Adipocyte (in vitro differentiated cells): Measurements from ENCODE around the gene KDM2A.
A peak's percentile ranks its signal among the peaks of the same experiment; 100 is the strongest.
"Not testable (repeated sequence)": the region's sequence is repeated elsewhere in the genome, so short reads cannot be mapped to it uniquely, and the experiment has no call there.

Experiments used
- DNase-seq: peaks from one replicate; pipeline ENCODE4 v3.0.0-alpha.2; 2015; ENCODE audit warnings: low read depth
- H3K27me3 ChIP-seq: replicated peaks from 2 replicates; pipeline ENCODE4 v1.7.0; 2013; ENCODE audit warnings: mild to moderate bottlenecking, low read length, moderate library complexity; ENCODE audit not compliant: control insufficient read depth, insufficient read depth
- H3K36me3 ChIP-seq: 2 replicates; pipeline ENCODE4 v1.7.0; 2013; ENCODE audit warnings: low read length, mild to moderate bottlenecking, moderate library complexity; ENCODE audit not compliant: control insufficient read depth, insufficient read depth, severe bottlenecking
- H3K4me1 ChIP-seq: 2 replicates; pipeline ENCODE4 v1.7.0; 2013; ENCODE audit warnings: mild to moderate bottlenecking, low read length, moderate library complexity; ENCODE audit not compliant: control insufficient read depth, insufficient read depth
- H3K4me3 ChIP-seq: 2 replicates; pipeline ENCODE4 v1.7.0; 2013; ENCODE audit warnings: mild to moderate bottlenecking, low read length, moderate library complexity
- H3K9ac ChIP-seq: 2 replicates; pipeline ENCODE4 v1.7.0; 2013; ENCODE audit warnings: mild to moderate bottlenecking, low read length, moderate library complexity
- H3K9me3 ChIP-seq: 2 replicates; pipeline ENCODE4 v1.7.0; 2013; ENCODE audit warnings: mild to moderate bottlenecking, low read length, moderate library complexity; ENCODE audit not compliant: control insufficient read depth

The KDM2A gene

DNA sequence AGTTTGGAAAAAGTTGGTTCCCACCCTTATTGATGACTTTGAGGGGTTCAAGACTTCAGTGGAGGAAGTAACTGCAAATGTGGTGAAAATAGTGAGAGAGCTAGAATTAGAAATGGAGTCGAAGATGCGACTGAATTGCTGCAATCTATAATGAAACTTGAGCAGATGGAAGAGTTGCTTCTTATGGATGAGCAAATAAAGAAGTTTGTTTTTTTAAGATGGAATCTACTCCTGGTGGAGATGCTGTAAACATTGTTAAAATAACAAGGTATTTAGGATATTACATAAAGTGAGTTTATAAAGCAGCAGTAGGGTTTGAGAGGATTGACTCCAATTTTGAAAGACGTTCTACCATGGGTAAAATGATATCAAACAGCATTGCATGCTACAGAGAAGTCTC is 83.0 kb downstream of the KDM2A start:
- H3K9me3 ChIP-seq: no peaks in the 10 kb centered on the region
- H3K9ac ChIP-seq: no peak overlapping the region
- H3K4me1 ChIP-seq: peaks cover 19% of the 10 kb centered on the region
- DNase-seq: peak; percentile 8
- H3K4me3 ChIP-seq: no peak overlapping the region
- no peaks in the 10 kb centered on the region for H3K27me3 ChIP-seq
- peaks cover 27% of the 10 kb centered on the region for H3K36me3 ChIP-seq

DNA sequence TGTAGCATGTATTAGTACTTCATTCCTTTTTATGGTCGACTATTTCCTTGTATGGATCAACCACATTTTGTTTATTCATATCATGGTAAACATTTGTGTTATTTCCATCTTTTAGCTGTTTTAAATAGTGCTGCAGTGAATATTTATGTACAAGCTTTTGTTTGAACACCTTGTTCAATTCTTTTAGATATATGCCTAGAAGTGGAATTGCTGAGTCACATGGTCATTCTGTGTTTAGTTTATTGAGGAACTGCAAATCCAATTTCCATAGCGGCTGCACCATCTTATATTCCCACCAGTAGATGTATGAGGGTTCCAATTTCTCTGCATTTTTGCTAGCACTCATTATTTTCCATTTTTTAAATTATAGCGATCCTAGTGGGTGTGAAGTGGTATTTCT is 85.8 kb downstream of the KDM2A start:
- Histone ChIP-seq H3K4me3 (no peak overlapping the region), H3K27me3 (no peaks in the 10 kb centered on the region), H3K4me1 (no peaks in the 10 kb centered on the region), H3K9me3 (no peaks in the 10 kb centered on the region), H3K9ac (no peak overlapping the region), H3K36me3 (peaks cover 42% of the 10 kb centered on the region)
- DNase-seq: no peak

DNA sequence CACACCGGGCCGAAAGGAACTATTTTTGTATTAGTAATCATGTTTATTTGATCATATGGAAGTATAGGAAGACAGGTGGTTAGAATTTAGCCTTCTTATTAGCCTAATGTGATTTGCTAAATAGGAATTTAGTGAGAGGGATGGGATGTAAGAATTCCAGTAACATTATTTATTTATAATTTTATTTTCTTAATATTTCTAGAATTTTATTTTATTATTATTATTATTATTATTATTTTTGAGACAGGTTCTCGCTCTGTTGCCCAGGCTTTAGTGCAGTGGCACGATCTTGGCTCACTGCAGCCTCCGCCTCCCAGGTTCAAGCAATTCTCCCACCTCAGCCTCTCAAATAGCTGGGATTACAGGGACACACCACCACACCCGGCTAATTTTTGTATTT is 90.2 kb downstream of the KDM2A start:
- H3K4me3 ChIP-seq, H3K27me3 ChIP-seq, H3K9ac ChIP-seq, H3K4me1 ChIP-seq, H3K9me3 ChIP-seq, DNase-seq: not testable (repeated sequence)
- H3K36me3 ChIP-seq: peaks cover 59% of the 10 kb centered on the region

DNA sequence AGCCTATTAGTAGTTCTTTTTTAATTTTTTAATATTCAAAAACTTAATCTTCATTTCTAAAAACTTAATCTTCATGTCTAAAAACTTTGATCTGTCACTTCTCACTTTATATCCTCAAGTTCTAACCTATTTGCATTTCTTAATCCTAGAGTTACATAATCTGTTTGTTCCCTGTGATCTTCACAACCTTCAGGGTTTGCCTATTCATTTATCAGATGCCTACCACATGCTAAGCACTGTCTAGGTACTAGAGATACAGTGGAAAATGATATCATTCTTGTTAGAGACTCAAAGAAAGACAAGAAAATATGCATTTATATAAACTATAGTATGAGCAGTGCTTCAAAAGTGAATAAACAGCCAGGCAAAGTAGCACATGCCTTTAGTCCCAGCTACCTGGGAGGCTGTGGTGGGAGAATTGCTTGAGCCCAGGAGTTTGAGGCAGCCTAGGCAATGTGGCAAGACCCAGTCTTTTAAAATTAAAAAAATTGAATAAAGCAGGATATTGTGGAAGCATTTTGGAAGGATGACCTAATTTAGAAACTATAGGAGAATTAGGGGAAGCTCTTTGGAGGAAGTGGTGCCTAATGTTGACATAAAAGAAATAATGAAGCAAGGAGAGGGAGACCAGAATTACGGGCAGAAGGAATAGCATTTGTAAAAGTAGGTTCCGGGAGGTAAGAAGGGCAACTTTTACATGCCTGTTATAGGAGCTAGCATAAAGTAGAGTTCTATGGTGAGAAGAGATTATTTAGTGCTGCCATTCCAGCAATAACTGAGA is 92.8 kb downstream of the KDM2A start:
- H3K36me3 ChIP-seq: peaks cover 67% of the 10 kb centered on the region
- no peak overlapping the region for H3K9ac ChIP-seq
- H3K27me3 ChIP-seq: no peaks in the 10 kb centered on the region
- H3K4me1 ChIP-seq: no peaks in the 10 kb centered on the region
- no peak overlapping the region for H3K4me3 ChIP-seq
- no peak for DNase-seq
- no peaks in the 10 kb centered on the region for H3K9me3 ChIP-seq

DNA sequence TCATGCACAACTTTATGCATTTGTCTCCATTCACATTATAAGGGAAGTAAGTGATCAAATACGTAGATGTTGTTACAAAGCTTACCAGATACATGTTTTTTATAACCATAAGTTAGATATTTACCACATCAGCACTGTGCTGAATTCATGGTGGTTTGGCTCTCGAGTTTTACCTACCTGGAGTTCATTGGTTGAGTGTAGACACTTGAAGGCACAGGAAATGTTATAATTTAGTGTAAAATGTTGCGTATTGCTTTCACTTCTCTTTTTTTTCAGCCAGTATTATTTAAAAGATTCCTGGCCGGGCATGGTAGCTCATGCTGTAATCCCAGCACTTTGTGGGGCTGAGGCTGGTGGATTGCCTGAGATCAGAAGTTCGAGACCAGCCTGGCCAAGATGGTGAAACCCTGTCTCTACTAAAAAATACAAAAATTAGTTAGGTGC is 94.1 kb downstream of the KDM2A start:
- Histone ChIP-seq H3K9ac (no peak overlapping the region), H3K4me3 (no peak overlapping the region), H3K9me3 (no peaks in the 10 kb centered on the region), H3K27me3 (no peaks in the 10 kb centered on the region), H3K4me1 (no peaks in the 10 kb centered on the region), H3K36me3 (peaks cover 71% of the 10 kb centered on the region)
- no peak for DNase-seq

DNA sequence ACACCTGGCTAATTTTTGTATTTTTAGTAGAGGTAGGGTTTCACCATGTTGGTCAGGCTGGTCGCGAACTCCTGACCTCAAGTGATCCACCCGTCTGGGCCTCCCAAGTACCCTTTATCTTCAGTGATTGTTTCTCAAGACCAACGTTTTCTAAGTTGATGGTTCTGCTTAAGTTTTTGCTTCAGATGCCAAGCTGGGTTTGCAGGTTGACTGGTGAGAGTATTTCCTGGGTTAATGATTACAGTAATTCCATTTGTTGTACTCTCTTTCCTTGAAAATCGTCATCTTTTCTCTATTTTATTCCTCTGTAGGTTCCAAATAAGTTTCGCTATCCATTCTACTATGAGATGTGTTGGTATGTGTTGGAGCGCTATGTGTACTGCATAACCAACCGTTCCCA is 108.7 kb downstream of the KDM2A start:
- Histone ChIP-seq H3K27me3 (no peaks in the 10 kb centered on the region), H3K4me1 (no peaks in the 10 kb centered on the region), H3K9me3 (no peaks in the 10 kb centered on the region), H3K4me3 (no peak overlapping the region), H3K9ac (no peak overlapping the region), H3K36me3 (peaks cover 78% of the 10 kb centered on the region)
- no peak for DNase-seq

DNA sequence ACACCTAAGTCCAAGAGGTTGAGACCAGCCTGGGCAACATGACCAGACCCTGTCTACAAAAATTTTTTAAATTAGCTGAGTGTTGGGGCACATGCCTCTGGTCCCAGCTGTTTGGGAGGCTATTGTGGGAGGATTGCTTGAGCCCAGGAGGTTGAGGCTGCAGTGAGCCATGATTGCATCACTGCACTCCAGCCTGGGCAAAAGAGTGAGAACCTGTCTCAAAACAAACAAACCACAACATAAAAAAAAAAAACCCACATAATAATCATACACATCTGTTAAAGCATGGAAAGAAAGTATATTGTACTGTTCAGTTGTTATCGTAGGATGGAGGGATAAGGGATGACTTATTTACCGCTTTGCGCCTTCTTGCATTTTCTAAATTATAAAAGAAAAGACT is 111.3 kb downstream of the KDM2A start:
- DNase-seq: peak; percentile 32
- peaks cover 66% of the 10 kb centered on the region for H3K36me3 ChIP-seq
- no peak overlapping the region for H3K4me3 ChIP-seq
- no peaks in the 10 kb centered on the region for H3K4me1 ChIP-seq
- no peaks in the 10 kb centered on the region for H3K27me3 ChIP-seq
- H3K9ac ChIP-seq: no peak overlapping the region
- no peaks in the 10 kb centered on the region for H3K9me3 ChIP-seq

DNA sequence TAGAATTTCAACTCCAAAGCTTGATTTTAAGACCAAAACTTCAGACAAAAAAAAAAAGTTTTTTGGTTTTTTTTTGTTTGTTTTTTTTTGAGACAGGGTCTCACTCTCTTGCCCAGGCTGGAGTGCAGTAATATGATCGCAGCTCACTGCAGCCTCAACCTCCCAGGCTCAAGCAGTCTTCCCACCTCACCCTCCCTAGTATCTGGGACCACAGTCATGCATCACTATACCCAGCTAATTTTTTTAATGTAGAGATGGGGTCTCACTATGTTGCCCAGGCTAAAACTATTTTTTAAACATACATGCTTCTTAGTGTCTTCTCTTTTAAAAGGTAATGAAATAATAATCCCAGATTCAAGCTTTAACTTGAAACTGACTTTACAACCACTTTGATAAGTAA is 111.8 kb downstream of the KDM2A start:
- Histone ChIP-seq H3K36me3 (peaks cover 64% of the 10 kb centered on the region), H3K4me1 (no peaks in the 10 kb centered on the region), H3K4me3 (no peak overlapping the region), H3K9ac (no peak overlapping the region), H3K9me3 (no peaks in the 10 kb centered on the region), H3K27me3 (no peaks in the 10 kb centered on the region)
- DNase-seq: no peak

DNA sequence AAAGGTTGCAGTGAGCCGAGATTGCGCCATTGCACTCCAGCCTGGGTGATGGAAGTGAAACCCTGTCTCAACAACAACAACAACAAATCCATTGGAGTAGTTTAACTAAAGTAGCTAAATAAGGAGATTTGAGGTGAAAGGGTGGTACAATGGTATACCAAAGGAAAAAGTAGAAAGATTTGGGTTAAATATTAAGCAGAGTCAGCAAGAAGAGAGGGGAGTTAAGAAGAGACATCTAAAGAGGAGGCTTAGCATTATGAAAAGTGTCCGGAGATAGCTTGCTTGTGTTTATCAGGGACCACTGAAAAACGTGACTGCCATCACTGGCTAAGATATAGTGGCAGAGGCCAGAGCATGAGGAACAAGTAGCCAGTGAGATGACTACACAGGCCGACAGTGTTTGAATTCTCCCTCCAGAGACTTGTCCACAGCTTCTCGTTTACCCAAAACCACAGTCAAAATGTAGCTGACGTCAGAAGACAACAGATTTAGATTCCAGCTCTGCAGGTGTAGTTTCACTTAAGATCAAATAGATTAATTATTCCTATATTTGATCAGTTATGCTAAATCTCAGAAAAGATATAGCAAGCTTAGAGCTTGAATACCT is 114.6 kb downstream of the KDM2A start:
- Histone ChIP-seq H3K9me3 (no peaks in the 10 kb centered on the region), H3K27me3 (no peaks in the 10 kb centered on the region), H3K4me3 (no peak overlapping the region), H3K4me1 (peaks cover 3% of the 10 kb centered on the region), H3K9ac (no peak overlapping the region), H3K36me3 (peaks cover 45% of the 10 kb centered on the region)
- DNase-seq: no peak

DNA sequence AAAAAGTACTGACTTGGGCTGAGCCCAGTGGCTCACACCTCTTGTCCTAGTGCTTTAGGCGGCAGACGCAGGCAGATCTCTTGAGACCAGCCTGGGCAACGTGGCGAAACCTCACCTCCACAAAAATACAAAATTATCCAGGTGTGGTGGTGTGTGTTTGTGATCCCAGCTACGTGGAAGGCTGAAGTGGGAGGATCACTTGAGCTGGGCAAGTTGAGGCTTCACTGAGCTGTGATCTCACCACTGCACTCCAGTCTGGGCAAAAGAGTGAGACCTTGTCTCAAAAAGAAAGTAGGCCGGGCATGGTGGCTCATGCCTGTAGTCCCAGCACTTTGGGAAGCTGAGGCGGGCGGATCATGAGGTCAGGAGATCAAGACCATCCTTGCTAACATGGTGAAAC is 115.5 kb downstream of the KDM2A start:
- Histone ChIP-seq H3K36me3 (peaks cover 36% of the 10 kb centered on the region), H3K4me1 (peaks cover 12% of the 10 kb centered on the region)
- H3K9me3 ChIP-seq, H3K27me3 ChIP-seq, H3K9ac ChIP-seq, DNase-seq, H3K4me3 ChIP-seq: not testable (repeated sequence)

DNA sequence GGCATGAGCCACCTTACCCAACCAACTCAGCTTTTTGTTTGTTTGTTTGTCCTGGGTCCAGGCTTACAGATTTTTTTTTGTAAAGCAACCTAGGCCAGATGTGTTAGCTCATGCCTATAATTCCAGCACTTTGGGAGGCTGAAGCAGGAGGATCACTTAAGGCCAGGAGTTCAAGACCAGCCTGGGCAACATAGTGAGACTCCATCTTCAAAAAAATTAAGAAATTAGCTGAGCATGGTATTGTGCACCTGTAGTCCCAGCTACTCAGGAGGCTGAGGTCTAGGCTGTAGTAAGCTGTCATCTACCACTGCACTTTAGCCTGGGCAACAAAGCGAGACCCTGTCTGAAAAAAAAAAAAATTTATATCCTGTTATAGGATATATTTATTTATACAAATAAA is 118.5 kb downstream of the KDM2A start:
- Histone ChIP-seq H3K27me3 (no peaks in the 10 kb centered on the region), H3K9me3 (no peaks in the 10 kb centered on the region), H3K9ac (no peak overlapping the region), H3K4me1 (peaks cover 26% of the 10 kb centered on the region), H3K36me3 (peaks cover 9% of the 10 kb centered on the region), H3K4me3 (no peak overlapping the region)
- no peak for DNase-seq
